IPS-20b (cell line): ENCODE data around the gene CDCA8.

ENCODE experiments used
- H3K27ac ChIP-seq: one replicate; pipeline ENCODE4 v1.5.1; 2013; ENCODE audit warnings: low read length
- H3K27me3 ChIP-seq: 2 replicates; pipeline ENCODE4 v1.6.1; 2013; ENCODE audit warnings: mild to moderate bottlenecking, low read length, inconsistent platforms; ENCODE audit not compliant: insufficient read depth
- H3K36me3 ChIP-seq: 2 replicates; pipeline ENCODE4 v1.6.1; 2013; ENCODE audit warnings: low read depth, mild to moderate bottlenecking, inconsistent platforms, low read length, moderate library complexity; ENCODE audit not compliant: insufficient read depth
- H3K4me1 ChIP-seq: 2 replicates; pipeline ENCODE4 v1.6.1; 2013; ENCODE audit warnings: mild to moderate bottlenecking, control low read depth, inconsistent platforms, low read length, moderate library complexity; ENCODE audit not compliant: insufficient read depth
- H3K4me3 ChIP-seq: 2 replicates; pipeline ENCODE4 v1.5.1; 2013; ENCODE audit warnings: mild to moderate bottlenecking, low read length, inconsistent platforms
- H3K9ac ChIP-seq: 2 replicates; pipeline ENCODE4 v1.6.1; 2013; ENCODE audit warnings: low read depth, mild to moderate bottlenecking, inconsistent platforms, low read length, moderate library complexity
- H3K9me3 ChIP-seq: 2 replicates; pipeline ENCODE4 v1.6.1; 2013; ENCODE audit warnings: mild to moderate bottlenecking, low read depth, low read length, inconsistent platforms; ENCODE audit not compliant: insufficient read depth

Gene CDCA8

DNA sequence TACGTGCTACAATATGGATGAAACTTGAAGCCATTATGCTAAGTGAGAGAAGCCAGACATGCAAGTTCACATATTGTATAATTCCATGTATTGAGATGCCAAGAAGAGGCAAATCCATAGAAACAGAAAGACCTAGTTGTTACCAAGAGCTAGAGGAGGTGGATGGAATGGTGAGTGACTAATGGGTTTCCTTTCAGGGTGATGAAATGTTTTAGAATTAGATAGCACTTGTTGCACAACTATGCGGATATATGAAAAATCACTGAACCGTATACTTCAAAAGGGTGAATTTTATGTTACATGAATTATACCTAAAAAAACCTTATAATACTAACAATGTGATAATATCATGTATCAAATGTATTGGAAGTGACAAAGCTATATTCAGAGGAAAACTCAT is 54.5 kb downstream of the CDCA8 start:
- Histone ChIP-seq H3K27me3 (peaks cover 42% of the 10 kb centered on the region), H3K9me3 (no peaks in the 10 kb centered on the region), H3K36me3 (no peaks in the 10 kb centered on the region), H3K4me3 (no peak overlapping the region), H3K9ac (no peak overlapping the region), H3K27ac (no peak overlapping the region), H3K4me1 (no peaks in the 10 kb centered on the region)

DNA sequence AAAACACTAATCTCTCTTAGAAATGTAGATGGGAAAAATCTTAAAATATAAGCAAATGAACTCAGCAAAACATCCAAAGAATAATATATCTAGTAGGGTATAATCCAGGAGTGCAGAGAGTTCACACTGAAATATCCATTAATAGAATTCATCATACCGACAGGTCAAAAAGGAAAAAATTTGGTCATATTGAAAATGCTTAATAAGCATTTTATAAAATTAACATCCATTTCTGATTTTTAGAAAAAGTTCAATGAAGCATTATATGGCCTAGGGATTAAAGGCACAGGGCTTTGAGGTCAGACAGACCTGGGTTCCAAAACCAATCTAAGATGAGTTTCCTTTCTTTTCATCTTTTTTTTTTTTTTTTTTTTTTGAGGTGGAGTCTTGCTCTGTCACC is 56.2 kb downstream of the CDCA8 start:
- peaks cover 50% of the 10 kb centered on the region for H3K27me3 ChIP-seq
- H3K36me3 ChIP-seq = no peaks in the 10 kb centered on the region
- no peak overlapping the region for H3K9ac ChIP-seq
- H3K4me3 ChIP-seq = no peak overlapping the region
- no peak overlapping the region for H3K27ac ChIP-seq
- H3K4me1 ChIP-seq = no peaks in the 10 kb centered on the region
- no peaks in the 10 kb centered on the region for H3K9me3 ChIP-seq

DNA sequence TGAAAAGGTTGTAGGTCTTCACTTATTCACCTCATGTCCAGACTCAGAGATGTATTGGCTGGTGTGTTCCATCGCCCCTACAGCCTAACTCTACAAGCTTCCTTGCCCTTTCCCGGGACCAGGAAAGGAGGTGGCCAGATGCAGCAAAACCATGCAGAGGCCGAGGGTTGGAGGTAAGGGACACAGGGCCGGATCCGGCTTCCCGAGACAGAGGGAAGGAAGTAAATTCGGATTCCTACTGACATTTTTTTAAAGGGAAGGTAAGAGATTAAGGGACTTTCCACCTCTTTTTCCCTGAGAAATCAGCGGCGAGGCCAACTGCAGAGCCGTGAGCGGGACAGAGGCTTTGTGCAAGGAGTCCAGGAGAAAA is 59.9 kb downstream of the CDCA8 start:
- Histone ChIP-seq H3K9ac (no peak overlapping the region), H3K27ac (no peak overlapping the region), H3K36me3 (no peaks in the 10 kb centered on the region), H3K4me3 (peak overlapping the region; percentile 44; the same call in 1 of the 2 replicates), H3K27me3 (peaks cover 78% of the 10 kb centered on the region), H3K4me1 (no peaks in the 10 kb centered on the region), H3K9me3 (no peaks in the 10 kb centered on the region)

DNA sequence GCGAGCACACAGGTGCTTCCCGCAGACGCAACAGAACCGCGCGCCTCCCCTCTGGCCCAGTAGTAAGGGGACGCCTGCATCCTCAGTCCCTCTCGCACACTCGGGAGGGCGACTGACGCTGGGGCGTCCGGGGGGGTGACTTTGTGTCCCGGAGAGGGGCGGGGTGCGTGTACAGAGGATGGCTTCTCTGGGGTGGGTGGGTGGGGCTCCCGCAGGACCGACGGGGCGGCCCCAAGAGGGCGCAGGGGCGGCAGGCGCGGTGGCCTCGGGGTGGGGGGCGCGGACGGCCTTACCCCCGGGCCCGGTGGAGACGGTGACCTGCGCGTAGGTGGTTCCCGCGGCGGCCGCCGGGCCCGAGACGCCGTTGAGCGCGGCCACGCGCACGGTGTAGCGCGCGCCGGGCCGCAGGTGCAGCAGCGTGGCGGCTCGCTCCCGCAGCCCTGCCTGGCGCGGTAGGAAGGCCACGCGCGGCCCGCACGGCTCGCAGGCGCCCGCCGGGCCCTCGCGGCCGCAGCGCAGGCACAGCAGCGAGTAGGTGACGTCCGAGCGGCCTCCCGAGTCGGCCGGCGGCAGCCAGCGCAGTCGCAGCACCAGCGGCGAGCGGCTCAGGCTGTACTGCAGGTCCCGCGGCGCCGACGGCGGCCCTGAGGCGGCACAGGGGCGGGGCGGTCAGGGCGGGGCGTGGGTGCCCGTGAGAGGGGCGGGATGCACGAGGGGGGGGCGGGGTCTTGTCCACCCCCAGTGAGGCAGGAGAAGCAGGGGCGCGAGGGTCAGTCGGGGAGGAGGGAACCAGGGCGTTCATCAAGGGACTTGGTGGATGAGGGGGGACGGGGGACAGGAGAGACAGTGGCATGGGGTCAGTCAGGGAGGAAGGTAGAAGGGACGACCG is 60.5 kb downstream of the CDCA8 start:
- H3K9me3 ChIP-seq = no peaks in the 10 kb centered on the region
- peaks cover 84% of the 10 kb centered on the region for H3K27me3 ChIP-seq
- H3K4me1 ChIP-seq = no peaks in the 10 kb centered on the region
- H3K9ac ChIP-seq = no peak overlapping the region
- no peaks in the 10 kb centered on the region for H3K36me3 ChIP-seq
- H3K27ac ChIP-seq = no peak overlapping the region
- H3K4me3 ChIP-seq = peak overlapping the region; percentile 44; the same call in 1 of the 2 replicates

DNA sequence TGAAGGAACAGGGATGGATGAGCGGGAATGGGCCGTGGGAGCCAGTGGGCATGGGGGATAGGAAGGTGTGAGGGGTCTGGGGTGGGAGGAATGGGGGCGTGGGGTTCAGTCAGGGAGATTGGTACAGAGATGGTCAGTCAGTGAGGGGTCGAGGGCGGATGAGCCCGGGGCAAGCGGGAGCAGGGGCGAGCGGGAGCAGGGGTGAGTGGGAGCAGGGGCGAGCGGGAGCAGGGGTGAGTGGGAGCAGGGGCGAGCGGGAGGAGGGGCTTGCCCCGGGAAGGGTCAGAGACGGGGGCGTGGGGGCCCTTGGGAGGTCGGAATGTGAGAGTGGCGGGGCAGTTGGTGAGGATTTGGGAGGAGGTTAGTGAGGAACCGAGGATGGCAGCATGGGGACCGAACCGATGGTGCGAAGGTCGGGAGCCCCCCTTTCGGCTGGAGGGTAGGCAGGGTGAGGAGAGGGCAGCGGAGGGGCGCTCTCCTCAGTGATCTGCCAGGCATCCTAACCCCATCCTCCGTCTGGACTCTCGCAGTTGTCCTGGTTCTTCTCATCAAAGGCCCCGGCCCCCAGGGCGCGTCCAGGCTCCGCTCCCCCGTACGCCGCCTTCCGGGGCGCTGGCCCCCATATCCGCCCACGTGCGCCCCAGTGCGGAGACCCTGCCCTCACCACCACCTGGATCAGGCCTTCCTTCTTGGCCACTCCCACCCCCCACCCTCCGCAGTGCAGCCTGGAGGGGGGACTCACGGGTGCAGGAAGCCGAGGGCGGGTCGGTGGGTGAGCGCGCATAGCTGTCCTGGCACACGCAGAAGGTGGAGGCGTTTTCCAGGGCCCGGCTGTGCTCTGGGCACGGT is 61.4 kb downstream of the CDCA8 start:
- Histone ChIP-seq H3K27ac (no peak overlapping the region), H3K36me3 (no peaks in the 10 kb centered on the region), H3K27me3 (peaks cover 93% of the 10 kb centered on the region), H3K4me1 (no peaks in the 10 kb centered on the region), H3K9me3 (no peaks in the 10 kb centered on the region), H3K4me3 (peak overlapping the region; percentile 30; the same call in 1 of the 2 replicates), H3K9ac (no peak overlapping the region)

DNA sequence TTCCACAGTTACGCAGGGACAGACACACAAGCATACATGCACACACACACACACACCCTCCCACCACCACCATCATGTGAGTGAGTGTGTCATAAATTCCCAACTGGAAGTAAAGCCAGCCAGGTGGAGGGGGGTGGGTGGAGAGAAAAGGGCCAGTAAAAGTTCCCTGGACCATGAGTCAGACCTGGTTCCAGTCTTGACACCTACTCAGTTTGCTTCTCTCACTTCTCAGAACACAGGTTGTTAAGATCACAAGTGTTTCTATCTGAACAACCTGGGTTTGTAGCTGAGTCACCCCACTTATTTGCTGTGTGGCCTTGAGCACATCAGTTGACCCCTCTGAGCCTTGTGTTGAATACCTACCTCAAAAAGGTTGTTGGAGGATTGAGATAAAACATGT is 63.0 kb downstream of the CDCA8 start:
- no peaks in the 10 kb centered on the region for H3K4me1 ChIP-seq
- no peak overlapping the region for H3K27ac ChIP-seq
- H3K4me3 ChIP-seq = no peak overlapping the region

DNA sequence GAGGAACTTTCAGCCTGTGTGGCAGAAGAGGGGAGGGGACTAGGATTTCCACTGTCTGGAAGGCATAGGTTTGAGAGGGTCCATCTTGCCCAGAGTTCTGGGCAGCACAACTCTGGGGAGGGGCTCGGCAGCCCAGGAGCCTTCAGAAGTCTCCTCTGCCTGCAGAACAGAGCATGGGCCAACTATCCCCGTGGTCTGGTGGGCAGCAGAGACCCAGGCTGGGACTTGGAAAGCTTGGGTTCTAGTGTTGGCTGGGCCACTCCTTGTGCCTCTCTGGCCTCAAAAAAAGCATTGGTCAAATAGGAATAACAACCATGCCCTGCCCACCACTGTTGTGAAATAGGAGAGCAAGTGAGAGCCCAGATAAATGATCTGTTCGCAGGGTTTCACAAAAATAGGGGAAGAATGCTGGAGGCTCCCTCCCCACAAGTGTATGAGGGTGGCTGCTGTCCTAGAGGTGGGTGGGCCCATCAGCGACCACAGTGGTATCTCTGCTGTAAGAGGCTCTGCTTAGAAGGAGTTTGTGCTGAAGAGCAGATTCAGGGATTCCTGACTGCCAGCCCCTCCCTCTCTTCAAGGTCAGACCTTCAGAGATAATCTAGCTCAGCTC is 63.7 kb downstream of the CDCA8 start:
- H3K27ac ChIP-seq = no peak overlapping the region
- no peaks in the 10 kb centered on the region for H3K4me1 ChIP-seq
- H3K36me3 ChIP-seq = no peaks in the 10 kb centered on the region
- no peak overlapping the region for H3K4me3 ChIP-seq
- peaks cover 100% of the 10 kb centered on the region for H3K27me3 ChIP-seq
- H3K9me3 ChIP-seq = no peaks in the 10 kb centered on the region
- H3K9ac ChIP-seq = no peak overlapping the region

More for the DNA sequence above, 63.0 kb downstream of the CDCA8 start:
- H3K27me3 ChIP-seq = peaks cover 100% of the 10 kb centered on the region
- H3K9me3 ChIP-seq = no peaks in the 10 kb centered on the region
- no peak overlapping the region for H3K9ac ChIP-seq
- no peaks in the 10 kb centered on the region for H3K36me3 ChIP-seq
